Fibroblast of lung (primary cell): ENCODE data around the gene ZC3H11A. TPM values are rescaled to one million over a fixed set of nuclear protein-coding genes. Genes with fewer than 3 reads are reported as not detected.

ENCODE experiments used
- DNase-seq, 2 donors: peaks; one replicate each; pipeline versions ENCODE4 v3.0.0 to v3.0.0-alpha.2; 2010; ENCODE audit warnings: low read depth in 2 of 2
- H2AFZ ChIP-seq: 2 replicates; pipeline ENCODE4 v1.5.1; 2012; ENCODE audit warnings: low read length, control low read depth, inconsistent platforms
- H3K27ac ChIP-seq: 2 replicates; pipeline ENCODE4 v1.5.1; 2011; ENCODE audit warnings: low read length, control low read depth; ENCODE audit not compliant: insufficient read depth
- H3K27me3 ChIP-seq: 2 replicates; pipeline ENCODE4 v1.5.1; 2011; ENCODE audit warnings: mild to moderate bottlenecking, low read length; ENCODE audit not compliant: control insufficient read depth, insufficient read depth
- H3K36me3 ChIP-seq: 2 replicates; pipeline ENCODE4 v1.5.1; 2011; ENCODE audit warnings: low read length; ENCODE audit not compliant: control insufficient read depth, insufficient read depth
- H3K4me1 ChIP-seq: 2 replicates; pipeline ENCODE4 v1.5.1; 2011; ENCODE audit warnings: low read length; ENCODE audit not compliant: control insufficient read depth, insufficient read depth; ENCODE audit errors: extremely low read depth
- H3K4me2 ChIP-seq: 2 replicates; pipeline ENCODE4 v1.5.1; 2011; ENCODE audit warnings: low read length, control low read depth; ENCODE audit not compliant: insufficient read depth; ENCODE audit errors: extremely low read depth
- H3K4me3 ChIP-seq, 4 experiments: fragments of 200-600 bp in 1 of 4; sonication (generic) in 1 of 4; replicated peaks in 1 of 4; 2 replicates each; pipeline ENCODE4 v1.5.1; 2011 to 2016; ENCODE audit warnings: low read length in 4 of 4, low read depth in 3 of 4, mild to moderate bottlenecking in 3 of 4, control low read depth in 2 of 4, inconsistent platforms in 1 of 4, mixed read lengths in 1 of 4; ENCODE audit not compliant: insufficient read depth in 1 of 4; ENCODE audit errors: control extremely low read depth in 1 of 4
- H3K79me2 ChIP-seq: 2 replicates; pipeline ENCODE4 v1.5.1; 2012; ENCODE audit warnings: mild to moderate bottlenecking, low read length, inconsistent platforms; ENCODE audit not compliant: control insufficient read depth, insufficient read depth
- H3K9ac ChIP-seq: 2 replicates; pipeline ENCODE4 v1.5.1; 2011; ENCODE audit warnings: mild to moderate bottlenecking, low read length, control low read depth; ENCODE audit not compliant: insufficient read depth
- H3K9me3 ChIP-seq: 2 replicates; pipeline ENCODE4 v1.5.1; 2012; ENCODE audit warnings: low read depth, low read length; ENCODE audit not compliant: control insufficient read depth, insufficient read depth
- H4K20me1 ChIP-seq: 2 replicates; pipeline ENCODE4 v1.5.1; 2011; ENCODE audit warnings: low read length; ENCODE audit not compliant: control insufficient read depth, insufficient read depth; ENCODE audit errors: extremely low read depth
- CTCF ChIP-seq, 2 donors: IDR thresholded peaks in 1 of 2; conservative IDR thresholded peaks in 1 of 2; 1 replicate in 1 of 2; 2 replicates in 1 of 2; pipeline ENCODE4 v1.5.1; 2011 to 2012; ENCODE audit warnings: low read length in 2 of 2, control low read depth in 1 of 2, inconsistent platforms in 1 of 2, low read depth in 1 of 2, mild to moderate bottlenecking in 1 of 2
- EZH2 ChIP-seq: IDR thresholded peaks from 2 replicates; pipeline ENCODE4 v1.5.1; 2012; ENCODE audit warnings: low read length, control low read depth, mild to moderate bottlenecking; ENCODE audit errors: missing control alignments
- polyA plus RNA-seq, 2 donors: library from polyadenylated mRNA; depleted of rRNA in 1 of 2; stranded (reverse) in 1 of 2; unstranded in 1 of 2; fragments of >200 nt; gene quantifications; 2 replicates each; pipeline ENCODE4 v1.2.1, GENCODE V29; 2011 to 2012; ENCODE audit warnings: missing spikeins in 1 of 2
- total RNA-seq: library from RNA; depleted of rRNA; stranded (reverse); fragments of >200 nt; gene quantifications from 2 replicates; pipeline ENCODE4 v1.2.1, GENCODE V29; 2014

The ZC3H11A gene
- total and polyA plus RNA-seq, 2 donors (not counting 1 experiment from before 2014, with no cell fraction given) = 88.0 to 98.6 TPM

- Histone ChIP-seq H2AFZ (no peak overlapping the region), H3K4me1 (no peaks in the 10 kb centered on the region), H3K79me2 (peaks cover 27% of the 10 kb centered on the region), H3K27ac (no peak overlapping the region), H4K20me1 (no peaks in the 10 kb centered on the region), H3K4me2 (no peak overlapping the region), H3K9me3 (no peaks in the 10 kb centered on the region), H3K36me3 (peaks cover 10% of the 10 kb centered on the region), H3K4me3 (no peak overlapping the region), H3K27me3 (no peaks in the 10 kb centered on the region), H3K9ac (no peak overlapping the region)
- no peak for DNase-seq
- TF ChIP-seq CTCF (conservative IDR thresholded peaks at IDR 0.05 in 1 of 2, IDR thresholded peaks at IDR 0.05 in 1 of 2; ENCODE audit: low read depth in 1 of 2, low read length in 2 of 2) (no peak), EZH2 (no peak)
Measured at GRCh38 chr1:203818399-203818798, 23.0 kb downstream of the ZC3H11A start.

- Histone ChIP-seq H3K4me2 (no peak overlapping the region), H3K79me2 (peaks cover 26% of the 10 kb centered on the region), H3K9me3 (no peaks in the 10 kb centered on the region), H4K20me1 (no peaks in the 10 kb centered on the region), H3K27me3 (no peaks in the 10 kb centered on the region), H3K27ac (no peak overlapping the region), H3K36me3 (peaks cover 8% of the 10 kb centered on the region), H3K4me3 (no peak overlapping the region), H3K4me1 (no peaks in the 10 kb centered on the region), H3K9ac (no peak overlapping the region), H2AFZ (no peak overlapping the region)
- DNase-seq = no peak
- no peak for TF ChIP-seq EZH2
- TF ChIP-seq CTCF (conservative IDR thresholded peaks at IDR 0.05 in 1 of 2, IDR thresholded peaks at IDR 0.05 in 1 of 2; ENCODE audit: low read depth in 1 of 2, low read length in 2 of 2) = no peak
Measured at GRCh38 chr1:203823306-203823705, 27.9 kb downstream of the ZC3H11A start.

GRCh38 chr1:203826175-203826574, 30.8 kb downstream of the ZC3H11A start:
- Histone ChIP-seq H3K9ac (no peak overlapping the region), H3K9me3 (no peaks in the 10 kb centered on the region), H3K4me2 (no peak overlapping the region), H3K36me3 (peaks cover 4% of the 10 kb centered on the region), H2AFZ (no peak overlapping the region), H3K27ac (no peak overlapping the region), H3K79me2 (peaks cover 26% of the 10 kb centered on the region), H3K4me1 (no peaks in the 10 kb centered on the region), H4K20me1 (no peaks in the 10 kb centered on the region), H3K27me3 (no peaks in the 10 kb centered on the region), H3K4me3 (no peak overlapping the region)
- TF ChIP-seq EZH2 (no peak), CTCF (conservative IDR thresholded peaks at IDR 0.05 in 1 of 2, IDR thresholded peaks at IDR 0.05 in 1 of 2; ENCODE audit: low read depth in 1 of 2, low read length in 2 of 2) (no peak)
- no peak for DNase-seq
